HEK293T (cell line): ENCODE measurements around the gene CHCHD3.

Experiments
- BHLHE40 ChIP-seq: fragments of 450-650 bp; IDR thresholded peaks from 2 replicates; pipeline ENCODE4 v1.6.1; 2016; ENCODE audit warnings: mild to moderate bottlenecking, moderate library complexity, borderline replicate concordance
- HDGF ChIP-seq: fragments of 450-650 bp; IDR thresholded peaks from 2 replicates; pipeline ENCODE4 v1.6.1; 2017; ENCODE audit warnings: antibody characterized with exemption, borderline replicate concordance
- PKNOX1 ChIP-seq: fragments of 450-650 bp; IDR thresholded peaks from 2 replicates; pipeline ENCODE4 v1.6.1; 2016
- SP1 ChIP-seq: fragments of 450-650 bp; IDR thresholded peaks from 2 replicates; pipeline ENCODE4 v1.6.1; 2017

DNA sequence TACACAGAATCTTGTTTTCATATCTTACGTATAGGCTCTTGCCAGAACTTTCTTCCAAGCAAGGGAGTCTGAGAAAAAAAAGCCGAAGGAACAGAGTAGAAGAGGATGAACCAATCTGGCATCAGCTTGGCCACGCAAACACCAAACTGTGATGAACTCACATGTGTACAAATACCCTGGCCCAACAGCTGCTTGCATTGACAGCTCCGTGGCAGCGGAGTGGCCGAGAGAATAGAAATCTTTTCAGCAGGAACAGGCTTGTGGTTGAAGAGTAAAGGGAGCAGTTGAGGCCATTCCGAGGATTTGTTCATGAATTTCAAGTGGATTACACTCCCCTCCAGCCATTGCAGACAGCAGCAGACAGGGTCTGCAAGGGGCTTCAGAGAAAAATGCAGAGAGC, 331.8 kb downstream of the CHCHD3 start:
- TF ChIP-seq HDGF: no peak
- no peak for TF ChIP-seq PKNOX1
- no peak for TF ChIP-seq BHLHE40
- no peak for TF ChIP-seq SP1
